Breast epithelium (tissue), 4 donors: ENCODE results near the gene TENM4. TPM values are rescaled to one million over a fixed set of nuclear protein-coding genes. Genes with fewer than 3 reads are reported as not detected.

Experiments
- DNase-seq, 2 donors: peaks; one replicate each; pipeline ENCODE4 v3.0.0-alpha.2; 2019; ENCODE audit warnings: low spot score in 2 of 2
- H3K27ac ChIP-seq, 2 donors: fragments of 200-600 bp; sonication (generic) in 1 of 2; one replicate each; pipeline ENCODE4 v1.5.1; 2016 to 2019; ENCODE audit warnings: mild to moderate bottlenecking in 1 of 2
- H3K27me3 ChIP-seq, 2 donors: fragments of 200-600 bp; sonication (generic) in 1 of 2; one replicate each; pipeline versions ENCODE4 v1.5.1 to v1.6.0; 2017 to 2019; ENCODE audit warnings: control low read depth in 1 of 2, mild to moderate bottlenecking in 1 of 2
- H3K36me3 ChIP-seq: fragments of 200-600 bp; one replicate; pipeline ENCODE4 v1.5.1; 2019
- H3K4me1 ChIP-seq, 2 donors: fragments of 200-600 bp; sonication (generic); one replicate each; pipeline ENCODE4 v1.5.1; 2016 to 2019; ENCODE audit warnings: control low read depth in 1 of 2
- H3K4me3 ChIP-seq, 3 donors: fragments of 200-600 bp; sonication (generic); 1 replicate in 2 of 3; 2 replicates in 1 of 3; pipeline ENCODE4 v1.5.1; 2016 to 2019; ENCODE audit warnings: mild to moderate bottlenecking in 3 of 3, moderate library complexity in 2 of 3
- H3K9me3 ChIP-seq, 2 donors: fragments of 200-600 bp; sonication (generic) in 1 of 2; one replicate each; pipeline ENCODE4 v1.5.1; 2016 to 2019; ENCODE audit warnings: control low read depth in 1 of 2
- CTCF ChIP-seq, 3 donors: fragments of 450-650 bp; IDR thresholded peaks; one replicate each; pipeline ENCODE4 v1.5.1; 2016 to 2017; ENCODE audit warnings: antibody characterized with exemption in 3 of 3, mild to moderate bottlenecking in 3 of 3, moderate library complexity in 3 of 3
- POLR2A ChIP-seq: fragments of 450-650 bp; IDR thresholded peaks from one replicate; pipeline ENCODE4 v1.6.1; 2016; ENCODE audit warnings: antibody characterized with exemption, mild to moderate bottlenecking, moderate library complexity
- POLR2AphosphoS5 ChIP-seq, 3 donors: sonication (generic); formaldehyde crosslinking; IDR thresholded peaks; one replicate each; pipeline ENCODE4 v1.6.1; 2017; ENCODE audit warnings: antibody characterized with exemption in 3 of 3
- intact Hi-C: fragments of 100-400 bp; cut with DNase I; formaldehyde crosslinking; loops from one replicate; pipeline ENCODE4 v1.15.1; 2023; ENCODE audit warnings: low total_unique reads
- total RNA-seq, 3 donors: library from RNA; depleted of rRNA; stranded (reverse); fragments of >200 nt; gene quantifications; one replicate each; pipeline ENCODE4 v1.1.0, GENCODE V29; 2016

Gene TENM4
- total RNA-seq, 3 donors from 2014 or later = 0.29 to 7.9 (median 4.8) TPM

- intact Hi-C loops = no loop called here
Observed at GRCh38 chr11:79243422-79244210, 197.2 kb downstream of the TENM4 start.

GRCh38 chr11:79242616-79243015, 198.2 kb downstream of the TENM4 start:
- TF ChIP-seq CTCF (IDR thresholded peaks at IDR 0.05) = no peak
- no peak for TF ChIP-seq POLR2AphosphoS5 (IDR thresholded peaks at IDR 0.05)
- TF ChIP-seq POLR2A = no peak
- no peaks in the 10 kb centered on the region for H3K4me1 ChIP-seq
- intact Hi-C loops = no loop called here
- H3K4me3 ChIP-seq = no peak overlapping the region
- no peaks in the 10 kb centered on the region for H3K36me3 ChIP-seq
- H3K27ac ChIP-seq = no peak overlapping the region
- no peak for DNase-seq
- no peaks in the 10 kb centered on the region for H3K27me3 ChIP-seq
- H3K9me3 ChIP-seq = no peaks in the 10 kb centered on the region

More at GRCh38 chr11:79243422-79244210, 197.2 kb downstream of the TENM4 start:
- no peak overlapping the region for H3K4me3 ChIP-seq
- no peak for TF ChIP-seq POLR2AphosphoS5 (IDR thresholded peaks at IDR 0.05)
- no peak for TF ChIP-seq CTCF (IDR thresholded peaks at IDR 0.05)
- TF ChIP-seq POLR2A = no peak
- H3K4me1 ChIP-seq = no peaks in the 10 kb centered on the region
- no peaks in the 10 kb centered on the region for H3K27me3 ChIP-seq
- no peaks in the 10 kb centered on the region for H3K36me3 ChIP-seq
- H3K27ac ChIP-seq = peak overlapping the region in 1 of 2 donors; percentile 71
- no peaks in the 10 kb centered on the region for H3K9me3 ChIP-seq
- DNase-seq = no peak

GRCh38 chr11:79241852-79242241, 199.0 kb downstream of the TENM4 start:
- TF ChIP-seq POLR2A = no peak
- DNase-seq = no peak
- Histone ChIP-seq H3K4me3 (no peak overlapping the region), H3K36me3 (no peaks in the 10 kb centered on the region), H3K9me3 (no peaks in the 10 kb centered on the region), H3K4me1 (no peaks in the 10 kb centered on the region), H3K27ac (no peak overlapping the region), H3K27me3 (no peaks in the 10 kb centered on the region)
- intact Hi-C loops = no loop called here

- Histone ChIP-seq H3K4me3 (no peak overlapping the region), H3K36me3 (no peaks in the 10 kb centered on the region), H3K27me3 (no peaks in the 10 kb centered on the region), H3K27ac (no peak overlapping the region), H3K9me3 (no peaks in the 10 kb centered on the region), H3K4me1 (no peaks in the 10 kb centered on the region)
- no peak for DNase-seq
- TF ChIP-seq POLR2A = no peak
- TF ChIP-seq POLR2AphosphoS5 (IDR thresholded peaks at IDR 0.05) = no peak
- no peak for TF ChIP-seq CTCF (IDR thresholded peaks at IDR 0.05)
- intact Hi-C loops = no loop called here
Observed at GRCh38 chr11:79241205-79241851, 199.5 kb downstream of the TENM4 start.

- Histone ChIP-seq H3K9me3 (no peaks in the 10 kb centered on the region), H3K36me3 (no peaks in the 10 kb centered on the region), H3K4me3 (peak overlapping the region in 1 of 3 donors; percentile 27), H3K4me1 (no peaks in the 10 kb centered on the region), H3K27me3 (no peaks in the 10 kb centered on the region), H3K27ac (peak overlapping the region in 1 of 2 donors; percentile 72)
- no peak for DNase-seq
- TF ChIP-seq POLR2A = no peak
- TF ChIP-seq CTCF (IDR thresholded peaks at IDR 0.05) = no peak
- no peak for TF ChIP-seq POLR2AphosphoS5 (IDR thresholded peaks at IDR 0.05)
- intact Hi-C loops = no loop called here
Observed at GRCh38 chr11:79237703-79238102, 203.1 kb downstream of the TENM4 start.
